HG03354 (cell line): ENCODE data around the gene CUX1.

Experiments used
- ATAC-seq: cut with Tn5 transposase; IDR thresholded peaks from one replicate; pipeline ENCODE4 v1.9.1; 2021; ENCODE audit warnings: mild to moderate bottlenecking; ENCODE audit not compliant: unreplicated experiment, poor library complexity, severe bottlenecking

CUX1 gene

GRCh38 chr7:101943306-101943705 is 125.9 kb downstream of the CUX1 start:
- ATAC-seq = no peak

GRCh38 chr7:101943889-101944600 is 126.6 kb downstream of the CUX1 start:
- no peak for ATAC-seq

GRCh38 chr7:101944611-101945010 is 127.2 kb downstream of the CUX1 start:
- no peak for ATAC-seq

GRCh38 chr7:101945034-101945758 is 127.8 kb downstream of the CUX1 start:
- ATAC-seq = no peak

- no peak for ATAC-seq
Measured at GRCh38 chr7:101947899-101948298, 130.5 kb downstream of the CUX1 start.

- no peak for ATAC-seq
Measured at GRCh38 chr7:101948650-101949049, 131.2 kb downstream of the CUX1 start.

GRCh38 chr7:101950450-101951119 is 133.2 kb downstream of the CUX1 start:
- no peak for ATAC-seq

GRCh38 chr7:101951757-101952156 is 134.3 kb downstream of the CUX1 start:
- ATAC-seq = no peak

- no peak for ATAC-seq
Measured at GRCh38 chr7:101952355-101953247, 135.2 kb downstream of the CUX1 start.

- no peak for ATAC-seq
Measured at GRCh38 chr7:101953248-101953819, 135.9 kb downstream of the CUX1 start.

GRCh38 chr7:101954499-101954898 is 137.1 kb downstream of the CUX1 start:
- ATAC-seq = no peak

- ATAC-seq = no peak
Measured at GRCh38 chr7:101956130-101956529, 138.7 kb downstream of the CUX1 start.

- ATAC-seq = no peak
Measured at GRCh38 chr7:101957744-101958525, 140.5 kb downstream of the CUX1 start.

GRCh38 chr7:101959342-101959741 is 141.9 kb downstream of the CUX1 start:
- no peak for ATAC-seq

GRCh38 chr7:101959829-101960228 is 142.4 kb downstream of the CUX1 start:
- ATAC-seq = no peak

GRCh38 chr7:101960323-101960722 is 142.9 kb downstream of the CUX1 start:
- ATAC-seq = no peak

- ATAC-seq = no peak
Measured at GRCh38 chr7:101960985-101961708, 143.7 kb downstream of the CUX1 start.

GRCh38 chr7:101961811-101962210 is 144.4 kb downstream of the CUX1 start:
- no peak for ATAC-seq
